Trophoblast cell (in vitro differentiated cells and primary cell): ENCODE measurements around the gene RPS6KA4.
"Not testable (repeated sequence)": the region's sequence is repeated elsewhere in the genome, so short reads cannot be mapped to it uniquely, and the experiment has no call there.

Experiments
- DNase-seq, 2 donors: peaks; one replicate each; pipeline ENCODE4 v3.0.0-alpha.2; 2016
- H2AFZ ChIP-seq: 2 replicates; pipeline ENCODE4 v1.6.1; 2013; ENCODE audit warnings: low read length, moderate library complexity, mild to moderate bottlenecking; ENCODE audit not compliant: insufficient read depth, poor library complexity
- H2AK5ac ChIP-seq: 2 replicates; pipeline ENCODE4 v1.6.1; 2013; ENCODE audit warnings: mild to moderate bottlenecking, low read length
- H2BK120ac ChIP-seq: 2 replicates; pipeline ENCODE4 v1.6.1; 2013; ENCODE audit warnings: low read length, mild to moderate bottlenecking, moderate library complexity; ENCODE audit not compliant: insufficient read depth, poor library complexity
- H2BK12ac ChIP-seq: 2 replicates; pipeline ENCODE4 v1.6.1; 2013; ENCODE audit warnings: mild to moderate bottlenecking, low read length, moderate library complexity
- H2BK5ac ChIP-seq: 2 replicates; pipeline ENCODE4 v1.6.1; 2013; ENCODE audit warnings: low read length, low read depth, moderate library complexity, mild to moderate bottlenecking; ENCODE audit not compliant: poor library complexity
- H3K14ac ChIP-seq: 2 replicates; pipeline ENCODE4 v1.6.1; 2013; ENCODE audit warnings: mild to moderate bottlenecking, low read length
- H3K18ac ChIP-seq: 2 replicates; pipeline ENCODE4 v1.6.1; 2013; ENCODE audit warnings: mild to moderate bottlenecking, low read length
- H3K23ac ChIP-seq: 2 replicates; pipeline ENCODE4 v1.6.1; 2013; ENCODE audit warnings: low read length
- H3K27ac ChIP-seq: 2 replicates; pipeline ENCODE4 v1.5.1; 2013; ENCODE audit warnings: low read depth, mild to moderate bottlenecking, inconsistent platforms, low read length, moderate library complexity
- H3K27me3 ChIP-seq: 2 replicates; pipeline ENCODE4 v1.6.1; 2013; ENCODE audit warnings: inconsistent platforms, mild to moderate bottlenecking, low read length, moderate library complexity; ENCODE audit not compliant: insufficient read depth
- H3K36me3 ChIP-seq, 2 experiments: 1 replicate in 1 of 2; 2 replicates in 1 of 2; pipeline ENCODE4 v1.6.1; 2013; ENCODE audit warnings: low read length in 2 of 2, mild to moderate bottlenecking in 2 of 2, moderate library complexity in 1 of 2; ENCODE audit not compliant: insufficient read depth in 2 of 2, control insufficient read depth in 1 of 2
- H3K4ac ChIP-seq: 2 replicates; pipeline ENCODE4 v1.6.1; 2013; ENCODE audit warnings: low read depth, mild to moderate bottlenecking, low read length, moderate library complexity
- H3K4me1 ChIP-seq, 2 experiments: 1 replicate in 1 of 2; 2 replicates in 1 of 2; pipeline ENCODE4 v1.6.1; 2013; ENCODE audit warnings: low read length in 2 of 2, mild to moderate bottlenecking in 2 of 2, moderate library complexity in 1 of 2; ENCODE audit not compliant: insufficient read depth in 2 of 2, control insufficient read depth in 1 of 2
- H3K4me2 ChIP-seq: 2 replicates; pipeline ENCODE4 v1.6.1; 2013; ENCODE audit warnings: inconsistent platforms, mild to moderate bottlenecking, low read length, moderate library complexity
- H3K4me3 ChIP-seq: 2 replicates; pipeline ENCODE4 v1.5.1; 2013; ENCODE audit warnings: mild to moderate bottlenecking, low read depth, low read length, inconsistent platforms
- H3K79me1 ChIP-seq: one replicate; pipeline ENCODE4 v1.6.1; 2013; ENCODE audit warnings: low read length
- H3K79me2 ChIP-seq: 2 replicates; pipeline ENCODE4 v1.6.1; 2013; ENCODE audit warnings: low read length, mild to moderate bottlenecking; ENCODE audit not compliant: control insufficient read depth, insufficient read depth, poor library complexity
- H3K9ac ChIP-seq: 2 replicates; pipeline ENCODE4 v1.6.1; 2013; ENCODE audit warnings: mild to moderate bottlenecking, low read length
- H3K9me3 ChIP-seq: 2 replicates; pipeline ENCODE4 v1.6.1; 2013; ENCODE audit warnings: low read depth, mild to moderate bottlenecking, control low read depth, inconsistent platforms, low read length; ENCODE audit not compliant: insufficient read depth
- H4K12ac ChIP-seq: 2 replicates; pipeline ENCODE4 v1.6.1; 2013; ENCODE audit warnings: low read depth, mild to moderate bottlenecking, low read length, moderate library complexity
- H4K8ac ChIP-seq: 2 replicates; pipeline ENCODE4 v1.6.1; 2013; ENCODE audit warnings: low read depth, mild to moderate bottlenecking, low read length, moderate library complexity
- H4K91ac ChIP-seq: one replicate; pipeline ENCODE4 v1.6.1; 2013; ENCODE audit warnings: low read depth, mild to moderate bottlenecking, low read length, moderate library complexity
- WGBS: extraction: QIAGEN DNeasy Blood & Tissue Kit; methylation state at CpG from one replicate; pipeline ENCODE4 v1.1.7; 2013; ENCODE audit warnings: missing lambda C conversion rate; ENCODE audit not compliant: insufficient read length, insufficient coverage; ENCODE audit errors: extremely low coverage; 5-methylcytosine and 5-hydroxymethylcytosine counted together

The RPS6KA4 gene

GRCh38 chr11:64413417-64413816 is 54.5 kb downstream of the RPS6KA4 start:
- WGBS = no CpG with 5 or more reads among the region's 3 CpGs
- Histone ChIP-seq H3K4ac (no peak overlapping the region), H3K23ac (no peak overlapping the region), H3K14ac (no peak overlapping the region), H3K36me3 (no peaks in the 10 kb centered on the region), H2AFZ (no peak overlapping the region), H3K4me1 (peaks cover 17 to 32% of the 10 kb centered on the region in 2 experiments), H4K91ac (no peak overlapping the region), H3K9me3 (no peaks in the 10 kb centered on the region), H2BK5ac (no peak overlapping the region), H2AK5ac (no peak overlapping the region), H3K79me2 (no peaks in the 10 kb centered on the region), H3K9ac (no peak overlapping the region), H4K12ac (no peak overlapping the region), H3K79me1 (peaks cover 23% of the 10 kb centered on the region), H3K4me3 (no peak overlapping the region), H2BK12ac (no peak overlapping the region), H4K8ac (no peak overlapping the region), H3K27me3 (no peaks in the 10 kb centered on the region), H3K18ac (no peak overlapping the region), H3K27ac (no peak overlapping the region), H3K4me2 (no peak overlapping the region), H2BK120ac (no peak overlapping the region)
- no peak for DNase-seq

DNA sequence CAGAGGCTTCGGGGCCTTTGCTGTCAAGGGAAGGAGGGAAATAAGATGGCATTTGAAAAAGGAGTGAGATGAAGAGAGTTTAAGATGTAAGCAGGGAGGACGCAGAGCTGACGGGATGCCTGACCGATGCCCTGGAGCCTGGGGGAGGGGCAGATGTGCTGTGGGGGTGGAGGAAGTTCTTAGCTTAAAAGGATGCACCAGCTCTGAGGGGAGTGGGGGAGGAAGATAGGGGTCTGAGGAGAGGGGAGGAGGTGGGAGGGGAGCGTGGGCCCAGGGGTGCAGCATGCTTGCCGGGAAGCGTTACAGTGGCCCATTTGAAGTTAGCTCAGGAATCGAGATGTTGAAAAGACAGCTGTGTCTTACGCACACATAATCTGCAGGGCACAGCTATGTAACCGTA is 56.3 kb downstream of the RPS6KA4 start:
- H3K9ac ChIP-seq = no peak overlapping the region
- no peak overlapping the region for H3K14ac ChIP-seq
- H4K12ac ChIP-seq = no peak overlapping the region
- H2BK120ac ChIP-seq = no peak overlapping the region
- H2BK5ac ChIP-seq = no peak overlapping the region
- DNase-seq = no peak
- peak overlapping the region; percentile 50 for H4K8ac ChIP-seq
- H3K27ac ChIP-seq = no peak overlapping the region
- H3K18ac ChIP-seq = peak overlapping the region; percentile 36
- H3K23ac ChIP-seq = no peak overlapping the region
- H3K79me2 ChIP-seq = no peaks in the 10 kb centered on the region
- no peak overlapping the region for H4K91ac ChIP-seq
- no CpG with 5 or more reads among the region's 10 CpGs for WGBS
- peaks cover 12% of the 10 kb centered on the region for H3K79me1 ChIP-seq
- peak overlapping the region; percentile 50 for H2AK5ac ChIP-seq
- no peaks in the 10 kb centered on the region for H3K9me3 ChIP-seq
- H3K4me2 ChIP-seq = no peak overlapping the region
- no peak overlapping the region for H3K4ac ChIP-seq
- H3K4me1 ChIP-seq = peaks cover 4 to 17% of the 10 kb centered on the region in 2 experiments
- H3K27me3 ChIP-seq = no peaks in the 10 kb centered on the region
- H2AFZ ChIP-seq = no peak overlapping the region
- peak overlapping the region; percentile 62 for H2BK12ac ChIP-seq
- no peak overlapping the region for H3K4me3 ChIP-seq
- no peaks in the 10 kb centered on the region for H3K36me3 ChIP-seq

GRCh38 chr11:64415996-64416728 is 57.2 kb downstream of the RPS6KA4 start:
- Histone ChIP-seq H3K4me1 (peaks cover 0 to 11% of the 10 kb centered on the region in 2 experiments), H2AK5ac (no peak overlapping the region), H3K79me1 (peaks cover 9% of the 10 kb centered on the region), H3K36me3 (no peaks in the 10 kb centered on the region), H2AFZ (no peak overlapping the region), H3K27ac (no peak overlapping the region), H2BK120ac (no peak overlapping the region), H4K8ac (no peak overlapping the region), H3K4ac (no peak overlapping the region), H3K9ac (no peak overlapping the region), H3K18ac (no peak overlapping the region), H3K4me3 (no peak overlapping the region), H4K91ac (no peak overlapping the region), H3K27me3 (no peaks in the 10 kb centered on the region), H2BK12ac (no peak overlapping the region), H3K79me2 (no peaks in the 10 kb centered on the region), H3K9me3 (peaks cover under 1% of the 10 kb centered on the region), H3K14ac (no peak overlapping the region), H3K23ac (no peak overlapping the region), H4K12ac (no peak overlapping the region), H3K4me2 (no peak overlapping the region), H2BK5ac (no peak overlapping the region)
- DNase-seq = no peak
- WGBS = no CpG with 5 or more reads among the region's 9 CpGs

DNA sequence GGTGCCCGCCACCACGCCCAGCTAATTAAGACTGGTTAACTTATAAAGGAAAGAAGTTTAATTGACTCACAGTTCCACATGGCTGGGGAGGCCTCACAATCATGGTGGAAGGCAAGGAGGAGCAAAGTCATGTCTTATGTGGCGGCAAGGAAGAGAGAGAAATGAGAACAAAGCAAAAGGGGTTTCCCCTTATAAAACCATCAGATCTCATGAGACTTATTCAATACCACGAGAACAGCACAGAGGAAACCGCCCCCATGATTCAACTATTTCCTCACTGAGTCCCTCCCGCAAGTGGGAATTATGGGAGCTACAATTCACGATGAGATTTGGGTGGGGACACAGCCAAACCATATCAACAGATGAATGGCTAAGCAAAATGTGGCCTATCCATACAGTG is 59.3 kb downstream of the RPS6KA4 start:
- H3K79me2 ChIP-seq, H2BK12ac ChIP-seq, H3K18ac ChIP-seq, H2BK5ac ChIP-seq, H4K8ac ChIP-seq, H3K9ac ChIP-seq, H2BK120ac ChIP-seq, H3K23ac ChIP-seq, H4K12ac ChIP-seq, H2AK5ac ChIP-seq, H3K4me2 ChIP-seq, DNase-seq, H4K91ac ChIP-seq, H3K4me1 ChIP-seq, H3K79me1 ChIP-seq, H3K4ac ChIP-seq, H3K27me3 ChIP-seq, H3K27ac ChIP-seq, H3K36me3 ChIP-seq, H3K9me3 ChIP-seq, H3K4me3 ChIP-seq, H2AFZ ChIP-seq, H3K14ac ChIP-seq: not testable (repeated sequence)
- WGBS = no CpG with 5 or more reads among the region's 7 CpGs
